Lower lobe of right lung (tissue), 2 donors: ENCODE data around the gene PIGS. TPM values are rescaled to one million over a fixed set of nuclear protein-coding genes. Genes with fewer than 3 reads are reported as not detected.
A peak's percentile ranks its signal among the peaks of the same experiment; 100 is the strongest.

Source experiments
- ATAC-seq, 2 donors: fragments of 200-7000 bp; cut with Tn5 transposase; one replicate each; pipeline ENCODE4 v1.9.1; 2020 to 2022; ENCODE audit warnings: mild to moderate bottlenecking in 2 of 2, moderate library complexity in 2 of 2
- DNase-seq: peaks from one replicate; pipeline ENCODE4 v3.0.0-alpha.2; 2020
- H3K27ac ChIP-seq: fragments of 200-600 bp; one replicate; pipeline ENCODE4 v1.8.0; 2022
- H3K27me3 ChIP-seq: fragments of 200-600 bp; one replicate; pipeline ENCODE4 v1.8.0; 2022; ENCODE audit warnings: low read depth
- H3K36me3 ChIP-seq: fragments of 200-600 bp; one replicate; pipeline ENCODE4 v1.8.0; 2022; ENCODE audit warnings: mild to moderate bottlenecking
- H3K4me1 ChIP-seq: fragments of 200-600 bp; one replicate; pipeline ENCODE4 v1.8.0; 2022
- H3K4me3 ChIP-seq: fragments of 200-600 bp; one replicate; pipeline ENCODE4 v1.8.0; 2022; ENCODE audit warnings: mild to moderate bottlenecking
- H3K9me3 ChIP-seq: fragments of 200-600 bp; one replicate; pipeline ENCODE4 v1.8.0; 2022
- intact Hi-C: fragments of 100-400 bp; cut with DNase I; formaldehyde crosslinking; loops from one replicate; pipeline ENCODE4 v1.11.0; 2022
- total RNA-seq: library from RNA; stranded (reverse); fragmentation: NEBNext Ultra II Directional; extraction: Animal tissue kit (Norgen Biotek cat#: 25700); gene quantifications from one replicate; pipeline ENCODE4 v1.2.1, GENCODE V29; 2021
- TF ChIP-seq, protein P1 (sequence below): fragments of 200-600 bp; IDR thresholded peaks from one replicate; pipeline ENCODE4 v1.8.0; 2022; ENCODE audit warnings: antibody characterized with exemption, mild to moderate bottlenecking
- donor health status: DM: no; HTN: yes; CAD: no; lungs with severe emphysema.

PIGS gene
- total RNA-seq, 1 donor from 2014 or later = 45.3 TPM

DNA sequence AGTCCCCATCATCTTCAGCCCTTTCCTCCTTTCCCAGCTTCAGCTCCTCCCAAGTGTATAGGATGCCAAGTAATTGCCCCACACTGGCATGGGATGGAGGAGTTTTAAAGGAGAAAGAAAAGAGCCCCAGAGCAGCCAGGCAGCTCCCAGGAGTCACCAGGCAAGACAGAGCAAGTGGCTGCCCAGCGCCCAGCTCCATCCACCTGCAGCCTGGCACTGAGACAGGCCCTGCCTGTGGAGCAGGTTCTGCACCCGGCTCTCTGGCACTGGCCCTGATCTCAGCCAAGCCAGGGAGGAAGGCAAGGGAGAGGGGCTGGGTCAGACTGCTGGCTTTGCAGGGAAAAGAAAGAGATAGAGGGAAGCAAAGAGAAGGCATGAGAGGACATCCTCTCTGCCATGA is 43.5 kb downstream of the PIGS start:
- Histone ChIP-seq H3K27ac (peak overlapping the region; percentile 46), H3K27me3 (peaks cover 10% of the 10 kb centered on the region), H3K9me3 (no peaks in the 10 kb centered on the region), H3K4me3 (no peak overlapping the region), H3K36me3 (no peaks in the 10 kb centered on the region), H3K4me1 (peaks cover 25% of the 10 kb centered on the region)
- intact Hi-C loops = no loop called here
- ATAC-seq (peak; percentile 25 to 60), DNase-seq (peak; percentile 76)
- TF ChIP-seq, protein P1, sequence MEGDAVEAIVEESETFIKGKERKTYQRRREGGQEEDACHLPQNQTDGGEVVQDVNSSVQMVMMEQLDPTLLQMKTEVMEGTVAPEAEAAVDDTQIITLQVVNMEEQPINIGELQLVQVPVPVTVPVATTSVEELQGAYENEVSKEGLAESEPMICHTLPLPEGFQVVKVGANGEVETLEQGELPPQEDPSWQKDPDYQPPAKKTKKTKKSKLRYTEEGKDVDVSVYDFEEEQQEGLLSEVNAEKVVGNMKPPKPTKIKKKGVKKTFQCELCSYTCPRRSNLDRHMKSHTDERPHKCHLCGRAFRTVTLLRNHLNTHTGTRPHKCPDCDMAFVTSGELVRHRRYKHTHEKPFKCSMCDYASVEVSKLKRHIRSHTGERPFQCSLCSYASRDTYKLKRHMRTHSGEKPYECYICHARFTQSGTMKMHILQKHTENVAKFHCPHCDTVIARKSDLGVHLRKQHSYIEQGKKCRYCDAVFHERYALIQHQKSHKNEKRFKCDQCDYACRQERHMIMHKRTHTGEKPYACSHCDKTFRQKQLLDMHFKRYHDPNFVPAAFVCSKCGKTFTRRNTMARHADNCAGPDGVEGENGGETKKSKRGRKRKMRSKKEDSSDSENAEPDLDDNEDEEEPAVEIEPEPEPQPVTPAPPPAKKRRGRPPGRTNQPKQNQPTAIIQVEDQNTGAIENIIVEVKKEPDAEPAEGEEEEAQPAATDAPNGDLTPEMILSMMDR = no peak

DNA sequence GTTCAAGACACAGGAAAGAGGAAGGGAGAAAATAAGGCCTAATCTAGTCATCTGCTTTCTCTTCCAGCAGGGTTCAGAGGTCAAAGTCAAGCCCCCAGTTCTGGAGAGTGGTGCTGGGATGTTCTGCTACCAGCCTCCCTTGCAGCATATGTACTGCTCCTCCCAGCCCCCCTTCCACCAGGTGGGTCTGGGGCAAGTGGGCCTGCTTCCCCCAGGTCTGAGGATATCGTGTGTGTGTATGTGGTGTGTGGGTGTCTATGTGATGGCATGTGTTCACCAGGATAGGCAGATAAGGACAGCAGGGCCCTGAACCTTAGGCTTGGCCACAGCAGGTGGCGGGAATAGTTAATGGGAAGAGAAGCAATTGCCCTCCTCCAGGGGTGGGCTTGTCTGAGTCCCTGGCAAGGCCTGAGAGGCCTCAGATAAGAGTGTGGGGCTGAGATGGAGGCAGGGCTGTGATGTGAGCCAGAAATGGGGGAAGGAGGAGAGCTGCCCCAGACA is 44.1 kb downstream of the PIGS start:
- H3K27me3 ChIP-seq = peaks cover 10% of the 10 kb centered on the region
- H3K36me3 ChIP-seq = no peaks in the 10 kb centered on the region
- DNase-seq (no peak), ATAC-seq (no peak)
- TF ChIP-seq, protein P1 = no peak
- H3K4me1 ChIP-seq = peaks cover 25% of the 10 kb centered on the region
- intact Hi-C loops = no loop called here
- H3K27ac ChIP-seq = peak overlapping the region; percentile 31
- H3K9me3 ChIP-seq = no peaks in the 10 kb centered on the region
- no peak overlapping the region for H3K4me3 ChIP-seq

DNA sequence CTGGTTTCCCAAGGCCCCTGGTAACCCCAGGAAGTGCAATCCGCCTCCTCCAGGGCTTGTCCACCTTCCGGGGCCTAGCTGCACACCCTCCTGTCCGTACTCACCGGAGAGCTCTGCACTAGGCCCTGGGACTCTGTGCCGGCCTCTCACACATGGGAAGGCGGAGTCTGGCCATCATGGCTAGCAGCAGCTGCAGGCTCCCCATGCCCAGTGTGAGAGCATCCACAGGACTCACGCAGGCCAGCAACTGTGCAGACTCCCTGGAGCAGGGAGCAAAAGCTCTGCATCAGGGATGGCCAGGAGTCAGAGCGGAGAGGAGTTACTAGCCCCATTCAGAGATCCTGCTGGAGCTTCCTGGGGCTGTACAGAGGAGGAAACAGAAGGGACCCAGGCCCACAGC is 44.9 kb downstream of the PIGS start:
- H3K27ac ChIP-seq = no peak overlapping the region
- intact Hi-C loops = no loop called here
- no peak for DNase-seq

DNA sequence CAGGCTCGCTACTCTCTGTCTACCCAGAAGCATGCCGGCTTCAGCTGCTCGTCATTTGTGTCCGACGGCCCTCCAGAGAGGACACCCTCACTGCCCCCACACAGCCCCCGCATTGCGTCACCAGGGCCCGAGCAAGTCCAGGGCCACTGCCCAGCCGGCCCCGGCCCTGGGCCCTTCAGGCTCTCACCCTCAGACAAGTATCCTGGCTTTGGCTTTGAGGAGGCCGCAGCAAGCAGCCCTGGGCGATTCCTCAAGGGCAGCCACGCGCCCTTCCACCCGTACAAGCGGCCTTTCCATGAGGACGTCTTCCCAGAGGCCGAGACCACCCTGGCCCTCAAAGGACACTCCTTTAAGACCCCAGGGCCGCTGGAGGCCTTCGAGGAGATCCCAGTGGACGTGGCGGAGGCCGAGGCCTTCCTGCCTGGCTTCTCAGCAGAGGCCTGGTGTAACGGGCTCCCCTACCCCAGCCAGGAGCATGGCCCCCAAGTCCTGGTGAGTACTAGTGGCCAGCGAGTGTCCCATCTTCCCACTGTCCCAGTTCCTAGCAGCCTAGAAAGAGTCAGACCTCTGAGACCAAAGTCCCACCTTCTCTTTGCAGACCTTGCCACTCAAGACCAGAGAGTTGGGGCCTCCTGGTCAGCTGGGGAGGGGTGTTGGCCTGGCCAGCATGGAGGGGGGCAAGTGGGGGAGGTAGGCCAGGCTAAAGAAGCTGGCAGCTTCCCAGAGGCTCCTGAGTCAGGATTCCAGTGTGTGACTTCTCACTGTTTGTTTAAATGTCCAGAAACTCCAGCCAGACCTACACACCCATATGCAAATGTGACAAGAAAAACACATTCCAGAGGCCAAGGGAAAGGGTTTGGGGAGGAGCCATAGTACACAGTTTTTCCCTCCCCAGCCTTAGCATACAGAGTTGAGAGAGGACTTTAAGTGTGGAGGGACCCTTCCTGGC is 46.6 kb downstream of the PIGS start:
- no peaks in the 10 kb centered on the region for H3K9me3 ChIP-seq
- DNase-seq (peak; percentile 84), ATAC-seq (peak; percentile 86 to 88)
- intact Hi-C loops = no loop called here
- H3K4me3 ChIP-seq = no peak overlapping the region
- H3K36me3 ChIP-seq = no peaks in the 10 kb centered on the region
- TF ChIP-seq, protein P1 = no peak
- H3K4me1 ChIP-seq = peaks cover 25% of the 10 kb centered on the region
- H3K27me3 ChIP-seq = no peaks in the 10 kb centered on the region
- H3K27ac ChIP-seq = peak overlapping the region; percentile 69

More for the DNA sequence above, 44.9 kb downstream of the PIGS start:
- no peak overlapping the region for H3K4me3 ChIP-seq
- H3K27me3 ChIP-seq = peaks cover 8% of the 10 kb centered on the region
- H3K36me3 ChIP-seq = no peaks in the 10 kb centered on the region
- ATAC-seq = no peak
- TF ChIP-seq, protein P1 = no peak
- H3K9me3 ChIP-seq = no peaks in the 10 kb centered on the region
- H3K4me1 ChIP-seq = peaks cover 25% of the 10 kb centered on the region

DNA sequence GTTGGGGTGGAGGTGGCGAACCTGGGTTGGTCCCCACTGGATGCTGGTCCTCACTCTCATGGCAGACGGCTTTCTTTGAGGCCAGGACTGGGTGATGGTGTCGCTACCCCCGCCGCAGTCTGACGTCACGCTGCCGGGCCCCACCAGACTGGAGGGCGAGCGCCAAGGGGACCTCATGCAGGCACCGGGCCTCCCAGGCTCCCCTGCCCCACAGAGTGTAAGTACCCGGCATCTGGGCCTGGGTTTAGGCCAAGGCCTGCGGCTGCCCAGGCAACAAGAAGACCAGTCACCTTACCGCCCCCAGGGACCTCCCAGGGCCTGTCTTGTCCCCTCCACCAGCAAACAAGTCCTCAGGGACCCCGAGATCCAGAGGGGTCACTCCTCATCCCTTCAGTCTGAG is 47.4 kb downstream of the PIGS start:
- Histone ChIP-seq H3K4me1 (peaks cover 25% of the 10 kb centered on the region), H3K4me3 (no peak overlapping the region), H3K36me3 (no peaks in the 10 kb centered on the region), H3K9me3 (no peaks in the 10 kb centered on the region), H3K27ac (no peak overlapping the region), H3K27me3 (no peaks in the 10 kb centered on the region)
- intact Hi-C loops = no loop called here
- DNase-seq = no peak
- ATAC-seq = no peak
- TF ChIP-seq, protein P1 = no peak
